Keratinocyte (primary cell): ENCODE data around the gene POU6F2. TPM values are rescaled to one million over a fixed set of nuclear protein-coding genes. Genes with fewer than 3 reads are reported as not detected.

ENCODE experiments used
- DNase-seq: peaks from one replicate; pipeline ENCODE4 v3.0.0-alpha.2; 2011; ENCODE audit warnings: low read depth, missing footprints, low spot score
- FAIRE-seq: peaks from 2 replicates; lab custom pipeline; 2011; peaks lifted over from hg19 to GRCh38; lab: Jason Lieb, UNC
- H2AFZ ChIP-seq: 2 replicates; pipeline ENCODE4 v1.6.0; 2012; ENCODE audit warnings: low read length, control low read depth, inconsistent platforms; ENCODE audit not compliant: control insufficient read depth
- H3K27ac ChIP-seq: 2 replicates; pipeline ENCODE4 v1.5.1; 2011; ENCODE audit warnings: low read length; ENCODE audit not compliant: control insufficient read depth, insufficient read depth
- H3K27me3 ChIP-seq: 3 replicates; pipeline ENCODE4 v1.6.0; 2011; ENCODE audit warnings: low read length; ENCODE audit not compliant: control insufficient read depth, insufficient read depth; ENCODE audit errors: extremely low read depth
- H3K36me3 ChIP-seq, 2 experiments: 2 replicates in 1 of 2; 3 replicates in 1 of 2; pipeline ENCODE4 v1.5.1; 2011; ENCODE audit warnings: low read length in 2 of 2, mild to moderate bottlenecking in 1 of 2; ENCODE audit not compliant: control insufficient read depth in 2 of 2, insufficient read depth in 2 of 2; ENCODE audit errors: extremely low read depth in 1 of 2
- H3K4me1 ChIP-seq: 3 replicates; pipeline ENCODE4 v1.5.1; 2011; ENCODE audit warnings: low read length; ENCODE audit not compliant: control insufficient read depth, insufficient read depth; ENCODE audit errors: extremely low read depth
- H3K4me2 ChIP-seq: 3 replicates; pipeline ENCODE4 v1.6.0; 2011; ENCODE audit warnings: low read depth, low read length; ENCODE audit not compliant: control insufficient read depth, insufficient read depth; ENCODE audit errors: extremely low read depth
- H3K4me3 ChIP-seq, 3 experiments: fragments of 200-600 bp in 1 of 3; sonication (generic) in 1 of 3; 2 replicates in 2 of 3; 3 replicates in 1 of 3; pipeline ENCODE4 v1.5.1; 2011 to 2016; ENCODE audit warnings: low read length in 3 of 3, mild to moderate bottlenecking in 3 of 3, control low read depth in 2 of 3, inconsistent platforms in 1 of 3, low read depth in 1 of 3, mixed read lengths in 1 of 3, mixed run types in 1 of 3, moderate library complexity in 1 of 3; ENCODE audit not compliant: control insufficient read depth in 2 of 3, insufficient read depth in 2 of 3; ENCODE audit errors: extremely low read depth in 1 of 3
- H3K79me2 ChIP-seq: 2 replicates; pipeline ENCODE4 v1.6.0; 2012; ENCODE audit warnings: low read length; ENCODE audit not compliant: control insufficient read depth, insufficient read depth
- H3K9ac ChIP-seq: 3 replicates; pipeline ENCODE4 v1.6.0; 2011; ENCODE audit warnings: low read length; ENCODE audit not compliant: control insufficient read depth, insufficient read depth; ENCODE audit errors: extremely low read depth
- H3K9me1 ChIP-seq: 3 replicates; pipeline ENCODE4 v1.6.0; 2011; ENCODE audit warnings: low read length; ENCODE audit not compliant: control insufficient read depth, insufficient read depth; ENCODE audit errors: extremely low read depth
- H3K9me3 ChIP-seq: 2 replicates; pipeline ENCODE4 v1.5.1; 2012; ENCODE audit warnings: low read depth, low read length; ENCODE audit not compliant: control insufficient read depth
- H4K20me1 ChIP-seq: 3 replicates; pipeline ENCODE4 v1.6.0; 2011; ENCODE audit warnings: low read length; ENCODE audit not compliant: control insufficient read depth, insufficient read depth; ENCODE audit errors: extremely low read depth
- CTCF ChIP-seq, 3 experiments: IDR thresholded peaks in 1 of 3; conservative IDR thresholded peaks in 1 of 3; optimal IDR thresholded peaks in 1 of 3; 2 replicates in 2 of 3; 3 replicates in 1 of 3; pipeline versions ENCODE3 to v1.5.1; 2011; ENCODE audit warnings: low read length in 3 of 3, mild to moderate bottlenecking in 3 of 3, moderate library complexity in 2 of 3, control low read depth in 1 of 3, inconsistent platforms in 1 of 3; ENCODE audit not compliant: insufficient read depth in 2 of 3; ENCODE audit errors: extremely low read depth in 1 of 3
- EZH2 ChIP-seq: IDR thresholded peaks from one replicate; pipeline ENCODE4 v1.6.1; 2012; ENCODE audit warnings: inconsistent platforms, mild to moderate bottlenecking, low read length, moderate library complexity
- dilution Hi-C: fragments of 300-500 bp; cut with MboI; formaldehyde crosslinking; loops from one replicate; pipeline ENCODE4 v1.7.0; 2020; ENCODE audit warnings: low sequenced_read_pairs; ENCODE audit not compliant: extremely low pct_ligation_motif_present
- polyA plus RNA-seq, 5 experiments: library from polyadenylated mRNA; depleted of rRNA in 3 of 5; stranded (reverse) in 3 of 5; stranded (forward) in 1 of 5; unstranded in 1 of 5; fragments of >200 nt; gene quantifications; 1 replicate in 1 of 5; 2 replicates in 3 of 5; 3 replicates in 1 of 5; pipeline versions ENCODE4 v1.2.1 to v1.2.3, GENCODE V29; 2011 to 2012; ENCODE audit warnings: missing spikeins in 2 of 5, low read depth in 1 of 5, low replicate concordance in 1 of 5

POU6F2 gene
- polyA plus RNA-seq, 1 donor (not counting 4 experiments of a cell fraction or from before 2014, with no cell fraction given), result not detected

- no peaks in the 10 kb centered on the region for H4K20me1 ChIP-seq
- no peak for FAIRE-seq
- no peak for TF ChIP-seq EZH2
- no peak for TF ChIP-seq CTCF (optimal IDR thresholded peaks at IDR 0.05 in 1 of 3, IDR thresholded peaks at IDR 0.05 in 1 of 3, conservative IDR thresholded peaks at IDR 0.05 in 1 of 3; ENCODE audit: extremely low read depth in 1 of 3, insufficient read depth in 2 of 3, low read length in 3 of 3)
- H3K27me3 ChIP-seq, result no peaks in the 10 kb centered on the region
- H3K9me3 ChIP-seq, result no peaks in the 10 kb centered on the region
- H3K4me1 ChIP-seq, result no peaks in the 10 kb centered on the region
- dilution Hi-C loops, result no loop called here
- no peak overlapping the region for H3K27ac ChIP-seq
- no peak for DNase-seq
- no peak overlapping the region for H3K9ac ChIP-seq
- no peak overlapping the region for H2AFZ ChIP-seq
- H3K9me1 ChIP-seq, result no peaks in the 10 kb centered on the region
- H3K79me2 ChIP-seq, result no peaks in the 10 kb centered on the region
- H3K36me3 ChIP-seq, result no peaks in the 10 kb centered on the region
- H3K4me2 ChIP-seq, result no peak overlapping the region
- H3K4me3 ChIP-seq, result no peak overlapping the region
These were observed 12.8 kb upstream of the POU6F2 start for GRCh38 chr7:38964921-38965320.

GRCh38 chr7:38973760-38974159 lies 3.9 kb upstream of the POU6F2 start:
- Histone ChIP-seq H3K79me2 (no peaks in the 10 kb centered on the region), H3K4me3 (no peak overlapping the region), H3K4me1 (no peaks in the 10 kb centered on the region), H3K9me3 (no peaks in the 10 kb centered on the region), H3K9me1 (no peaks in the 10 kb centered on the region), H3K27me3 (peaks cover 30% of the 10 kb centered on the region), H3K36me3 (no peaks in the 10 kb centered on the region), H4K20me1 (no peaks in the 10 kb centered on the region), H3K9ac (no peak overlapping the region), H3K27ac (no peak overlapping the region), H2AFZ (no peak overlapping the region), H3K4me2 (no peak overlapping the region)
- no peak for DNase-seq
- no peak for TF ChIP-seq EZH2
- TF ChIP-seq CTCF (optimal IDR thresholded peaks at IDR 0.05 in 1 of 3, IDR thresholded peaks at IDR 0.05 in 1 of 3, conservative IDR thresholded peaks at IDR 0.05 in 1 of 3; ENCODE audit: extremely low read depth in 1 of 3, insufficient read depth in 2 of 3, low read length in 3 of 3), result no peak
- dilution Hi-C loops, result no loop called here
- FAIRE-seq, result no peak
